ENCODE data around the gene LGI4.

The LGI4 gene

DNA sequence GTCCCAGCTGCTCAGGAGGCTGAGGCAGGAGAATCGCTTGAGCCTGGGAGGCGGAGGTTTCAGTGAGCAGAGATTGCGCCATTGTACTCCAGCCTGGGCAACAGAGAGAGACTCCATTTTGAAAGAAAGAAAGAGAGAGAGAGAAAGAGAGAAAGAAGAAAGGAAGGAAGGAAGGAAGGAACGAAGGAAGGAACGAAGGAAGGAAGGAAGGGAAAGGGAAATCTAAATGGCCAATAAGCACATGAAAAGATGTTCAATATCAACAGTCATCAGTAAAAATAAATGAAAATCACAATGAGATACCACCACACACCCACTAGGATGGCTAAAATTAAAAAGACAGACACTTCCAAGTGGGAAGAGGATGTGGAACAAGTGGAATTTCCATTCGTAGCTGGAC lies 39.4 kb upstream of the LGI4 start:
- TF ChIP-seq, protein P1, sequence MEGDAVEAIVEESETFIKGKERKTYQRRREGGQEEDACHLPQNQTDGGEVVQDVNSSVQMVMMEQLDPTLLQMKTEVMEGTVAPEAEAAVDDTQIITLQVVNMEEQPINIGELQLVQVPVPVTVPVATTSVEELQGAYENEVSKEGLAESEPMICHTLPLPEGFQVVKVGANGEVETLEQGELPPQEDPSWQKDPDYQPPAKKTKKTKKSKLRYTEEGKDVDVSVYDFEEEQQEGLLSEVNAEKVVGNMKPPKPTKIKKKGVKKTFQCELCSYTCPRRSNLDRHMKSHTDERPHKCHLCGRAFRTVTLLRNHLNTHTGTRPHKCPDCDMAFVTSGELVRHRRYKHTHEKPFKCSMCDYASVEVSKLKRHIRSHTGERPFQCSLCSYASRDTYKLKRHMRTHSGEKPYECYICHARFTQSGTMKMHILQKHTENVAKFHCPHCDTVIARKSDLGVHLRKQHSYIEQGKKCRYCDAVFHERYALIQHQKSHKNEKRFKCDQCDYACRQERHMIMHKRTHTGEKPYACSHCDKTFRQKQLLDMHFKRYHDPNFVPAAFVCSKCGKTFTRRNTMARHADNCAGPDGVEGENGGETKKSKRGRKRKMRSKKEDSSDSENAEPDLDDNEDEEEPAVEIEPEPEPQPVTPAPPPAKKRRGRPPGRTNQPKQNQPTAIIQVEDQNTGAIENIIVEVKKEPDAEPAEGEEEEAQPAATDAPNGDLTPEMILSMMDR (conservative IDR thresholded peaks at IDR 0.05): no peak

DNA sequence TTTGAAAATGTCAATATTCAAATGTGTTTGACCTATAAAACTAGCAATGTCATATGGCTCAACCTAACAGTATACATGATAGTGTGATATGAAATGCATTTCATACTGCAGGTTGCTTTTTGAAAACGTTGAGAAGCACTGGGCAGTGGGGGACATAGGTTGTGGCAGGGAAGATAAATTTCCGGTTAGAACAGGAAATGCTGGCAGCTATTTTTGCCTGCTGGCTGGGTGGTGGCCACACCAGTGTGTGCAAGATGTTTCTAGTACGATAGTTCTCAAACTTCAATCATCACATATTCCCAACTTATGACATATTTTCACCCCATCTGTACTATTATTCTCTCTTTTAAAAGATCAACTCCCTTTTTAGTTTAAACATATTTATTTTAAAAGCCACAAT lies 36.9 kb upstream of the LGI4 start:
- TF ChIP-seq, protein P1 (conservative IDR thresholded peaks at IDR 0.05): no peak
- no peak overlapping the region for H3K27ac ChIP-seq

More for the DNA sequence above, 39.4 kb upstream of the LGI4 start:
- H3K27ac ChIP-seq: no peak overlapping the region

DNA sequence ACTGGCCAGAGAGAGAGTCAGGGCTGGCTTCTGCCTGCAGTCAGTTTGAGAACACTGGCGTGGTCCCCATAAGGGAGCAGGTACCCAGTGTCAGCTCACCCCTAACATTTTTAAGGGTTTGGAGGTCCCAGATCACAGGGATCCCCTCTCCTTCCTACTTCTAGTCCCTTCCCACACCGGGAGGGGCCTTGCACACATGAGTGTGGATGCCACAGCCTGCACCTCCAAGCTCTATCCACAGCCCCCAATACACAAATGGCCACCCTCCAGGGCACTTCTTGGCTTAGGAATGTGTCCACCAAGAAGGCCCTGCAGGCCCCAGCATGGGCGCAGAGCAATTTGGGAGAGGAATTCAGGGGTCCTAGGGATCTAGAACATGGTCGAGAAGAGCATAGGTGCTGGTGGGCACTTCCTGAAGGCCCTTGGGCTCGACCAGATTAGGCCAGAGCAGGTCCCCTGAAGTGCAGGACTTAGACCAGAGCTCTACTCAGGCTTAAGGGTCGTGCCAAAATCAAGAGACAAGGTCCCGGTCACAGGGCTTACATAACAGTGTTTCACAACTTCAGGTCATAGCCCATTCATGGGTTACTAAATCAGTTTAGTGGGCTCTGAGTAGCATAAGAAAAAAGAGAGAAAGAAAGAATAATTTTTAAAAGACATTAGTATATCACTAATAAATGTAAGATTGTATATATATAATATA lies 35.7 kb upstream of the LGI4 start:
- H3K27ac ChIP-seq: no peak overlapping the region
- TF ChIP-seq, protein P1 (conservative IDR thresholded peaks at IDR 0.05): no peak

DNA sequence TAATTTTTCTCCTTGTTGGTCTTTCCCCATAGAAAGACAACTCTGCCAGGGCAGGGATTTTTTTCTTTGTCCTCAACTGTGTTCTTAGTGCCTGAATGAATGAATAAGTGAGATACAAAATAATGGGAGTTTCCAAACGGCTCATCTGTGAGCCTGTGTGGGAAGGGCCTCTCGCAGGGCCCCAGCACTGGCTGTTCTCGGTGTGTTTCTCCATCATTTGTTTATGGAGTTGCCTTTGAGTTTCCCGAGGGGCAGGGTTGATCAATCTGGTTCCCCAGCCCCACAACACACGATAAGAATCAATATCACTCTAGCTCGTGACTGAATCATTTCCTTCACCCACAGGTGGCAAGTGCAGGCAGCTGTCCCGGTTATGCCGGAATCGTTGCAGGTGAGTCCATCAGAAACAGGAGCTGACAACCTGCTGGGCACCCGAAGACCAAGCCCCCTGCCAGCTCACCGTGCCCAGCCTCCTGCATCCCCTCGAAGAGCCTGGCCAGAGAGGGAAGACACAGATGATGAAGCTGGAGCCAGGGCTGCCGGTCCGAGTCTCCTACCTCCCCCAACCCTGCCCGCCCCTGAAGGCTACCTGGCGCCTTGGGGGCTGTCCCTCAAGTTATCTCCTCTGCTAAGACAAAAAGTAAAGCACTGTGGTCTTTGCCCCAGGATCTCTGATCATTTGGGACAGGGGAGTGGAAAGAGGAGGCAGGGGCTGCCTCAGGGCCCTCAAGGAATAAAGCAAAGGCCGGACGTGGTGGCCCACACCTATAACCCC lies 34.5 kb upstream of the LGI4 start:
- TF ChIP-seq, protein P1 (conservative IDR thresholded peaks at IDR 0.05): no peak
- H3K27ac ChIP-seq: no peak overlapping the region

DNA sequence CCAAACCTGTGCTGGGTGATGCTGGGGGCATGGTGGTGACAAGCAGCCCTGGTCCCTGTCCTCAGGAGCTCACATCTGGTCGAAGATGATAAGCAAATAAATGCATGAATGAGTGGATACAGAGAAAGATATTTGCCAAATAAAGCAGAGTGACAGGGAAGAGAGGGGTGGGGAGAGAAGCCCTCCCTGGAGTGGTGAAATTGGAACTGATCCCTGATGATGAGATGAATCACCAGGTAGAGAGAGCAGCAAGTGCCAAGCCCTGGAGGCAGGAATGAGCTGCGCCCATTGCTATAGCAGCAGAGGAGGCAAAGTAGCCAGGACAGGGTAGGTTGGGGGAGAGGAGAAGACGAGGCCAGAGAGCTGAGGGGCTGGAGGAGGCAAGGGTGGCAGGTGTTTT lies 33.3 kb upstream of the LGI4 start:
- TF ChIP-seq, protein P1 (conservative IDR thresholded peaks at IDR 0.05): no peak
- no peak overlapping the region for H3K27ac ChIP-seq

DNA sequence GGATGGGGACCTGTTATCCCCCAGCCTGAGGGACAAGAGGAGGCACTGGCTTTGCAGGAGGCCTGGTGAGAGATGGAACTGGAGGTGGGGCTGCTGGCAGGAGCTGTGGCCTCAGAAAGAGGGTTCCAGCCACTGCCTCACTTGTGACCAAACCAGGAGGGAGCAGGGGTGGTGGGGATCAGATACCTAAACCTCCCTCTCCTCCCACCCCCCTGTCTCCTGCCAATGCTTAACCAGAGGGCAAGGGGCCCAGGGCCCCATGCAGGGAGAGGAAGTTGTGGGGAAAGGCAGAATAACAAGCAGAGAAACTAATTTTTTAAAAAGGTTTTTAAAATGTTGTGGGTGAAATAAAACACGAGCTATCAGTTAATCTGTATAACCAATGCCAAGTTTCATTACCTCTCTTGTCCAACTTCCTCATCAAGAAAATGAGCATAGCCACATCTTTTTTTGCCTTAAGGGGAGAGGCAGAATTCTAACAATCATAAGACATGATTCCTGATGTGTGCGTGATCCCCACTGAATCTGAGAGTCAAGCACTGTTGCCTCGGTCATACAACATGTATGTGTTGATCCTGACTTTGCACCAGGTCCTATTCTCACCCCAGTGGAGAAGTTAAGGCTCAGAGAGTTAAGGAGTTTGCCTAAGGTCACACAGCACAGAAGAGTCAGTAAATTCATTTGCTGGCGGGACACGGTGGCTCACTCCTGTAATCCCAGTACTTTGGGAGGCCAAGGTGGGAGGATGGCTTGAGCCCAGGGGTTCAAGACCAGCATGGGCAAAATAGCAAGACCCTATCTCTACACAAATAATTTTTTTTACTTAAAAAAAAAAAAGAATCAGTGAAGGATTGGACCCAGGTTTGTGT lies 32.6 kb upstream of the LGI4 start:
- no peak overlapping the region for H3K27ac ChIP-seq

More for the DNA sequence above, 32.6 kb upstream of the LGI4 start:
- TF ChIP-seq, protein P1 (conservative IDR thresholded peaks at IDR 0.05): no peak
